H1 (cell line): ENCODE results near the gene TDRD9.
A peak's percentile ranks its signal among the peaks of the same experiment; 100 is the strongest.

Experiments
- CBX8 ChIP-seq: fragments of 300-800, 300-1000 bp; sonication (generic); IDR thresholded peaks from 2 replicates; pipeline ENCODE4 v1.7.1; 2016; ENCODE audit warnings: low read depth, low read length, borderline replicate concordance
- CHD2 ChIP-seq: IDR thresholded peaks from 2 replicates; pipeline ENCODE4 v1.6.1; 2012; ENCODE audit warnings: low read length, improper control_type of control experiment
- CTCF ChIP-seq, 3 experiments: IDR thresholded peaks; 1 replicate in 2 of 3; 2 replicates in 1 of 3; pipeline versions ENCODE4 v1.5.1 to v1.6.1; 2011; ENCODE audit warnings: low read length in 3 of 3, mild to moderate bottlenecking in 3 of 3, inconsistent platforms in 2 of 3, low read depth in 1 of 3, moderate library complexity in 1 of 3; ENCODE audit not compliant: insufficient read depth in 1 of 3; ENCODE audit errors: control extremely low read depth in 1 of 3
- EP300 ChIP-seq, 2 experiments: IDR thresholded peaks; 1 replicate in 1 of 2; 2 replicates in 1 of 2; pipeline ENCODE4 v1.6.1; 2011 to 2012; ENCODE audit warnings: low read depth in 2 of 2, low read length in 2 of 2, mild to moderate bottlenecking in 2 of 2, borderline replicate concordance in 1 of 2, inconsistent platforms in 1 of 2, moderate library complexity in 1 of 2
- EZH2 ChIP-seq: fragments of 200-600 bp; sonication (generic); IDR thresholded peaks from 2 replicates; pipeline ENCODE4 v1.7.1; 2012; ENCODE audit warnings: low read depth, mild to moderate bottlenecking, moderate library complexity, low read length, inconsistent platforms; ENCODE audit not compliant: severe bottlenecking
- GABPA ChIP-seq: IDR thresholded peaks from 2 replicates; pipeline ENCODE4 v1.6.1; 2011; ENCODE audit warnings: mild to moderate bottlenecking, low read length, moderate library complexity, borderline replicate concordance; ENCODE audit not compliant: insufficient read depth
- POLR2A ChIP-seq, 2 experiments: IDR thresholded peaks; 1 replicate in 1 of 2; 2 replicates in 1 of 2; pipeline ENCODE4 v1.6.1; 2011; ENCODE audit warnings: low read depth in 2 of 2, low read length in 2 of 2, mild to moderate bottlenecking in 2 of 2; ENCODE audit errors: control extremely low read depth in 1 of 2
- POLR2AphosphoS5 ChIP-seq: IDR thresholded peaks from 2 replicates; pipeline ENCODE4 v1.6.1; 2011; ENCODE audit warnings: low read depth, low read length
- SRF ChIP-seq: IDR thresholded peaks from 2 replicates; pipeline ENCODE4 v1.6.1; 2011; ENCODE audit warnings: mild to moderate bottlenecking, low read depth, low read length, moderate library complexity
- TCF12 ChIP-seq: IDR thresholded peaks from 2 replicates; pipeline ENCODE4 v1.6.1; 2011; ENCODE audit warnings: low read depth, mild to moderate bottlenecking, low read length

- TF ChIP-seq CTCF (IDR thresholded peaks at IDR 0.05; ENCODE audit: control extremely low read depth in 1 of 3, insufficient read depth in 1 of 3, low read depth in 1 of 3, low read length in 3 of 3) (peak in 2 of 3 experiments; percentile 48 to 57; a peak in 3 of 4 replicates), GABPA (no peak), CBX8 (no peak), TCF12 (no peak), SRF (no peak), EZH2 (no peak), CHD2 (no peak), POLR2AphosphoS5 (no peak), POLR2A (IDR thresholded peaks at IDR 0.05; ENCODE audit: control extremely low read depth in 1 of 2, low read depth in 2 of 2, low read length in 2 of 2) (no peak), EP300 (IDR thresholded peaks at IDR 0.05; ENCODE audit: borderline replicate concordance in 1 of 2, low read depth in 2 of 2, low read length in 2 of 2) (no peak)
Observed at GRCh38 chr14:104096751-104097700, 168.8 kb downstream of the TDRD9 start.
